Brain microvascular endothelial cell (primary cell): Measurements from ENCODE around the gene BCAN.

ENCODE experiments used
- DNase-seq: peaks from one replicate; pipeline ENCODE4 v3.0.0-alpha.2; 2020
- H3K27ac ChIP-seq: fragments of 250-450 bp; sonication (Bioruptor Pico); 2 replicates; pipeline ENCODE4 v1.5.1; 2020; ENCODE audit warnings: mild to moderate bottlenecking, moderate library complexity
- H3K27me3 ChIP-seq: fragments of 250-450 bp; sonication (Bioruptor Pico); replicated peaks from 2 replicates; pipeline ENCODE4 v1.5.1; 2020; ENCODE audit warnings: mild to moderate bottlenecking
- H3K36me3 ChIP-seq: fragments of 250-450 bp; sonication (Bioruptor Pico); replicated peaks from 2 replicates; pipeline ENCODE4 v1.5.1; 2020; ENCODE audit warnings: mild to moderate bottlenecking
- H3K4me3 ChIP-seq: 2 replicates; pipeline ENCODE4 v1.5.1; 2011; ENCODE audit warnings: low read depth, mild to moderate bottlenecking, control low read depth, low read length, moderate library complexity
- CTCF ChIP-seq: IDR thresholded peaks from 2 replicates; pipeline ENCODE4 v1.5.1; 2011; ENCODE audit warnings: low read depth, mild to moderate bottlenecking, moderate library complexity, low read length, control low read depth, inconsistent platforms; ENCODE audit errors: missing control alignments
- in situ Hi-C: cut with HindIII; loops from 2 replicates; pipeline ENCODE4 v1.10.0; 2017; ENCODE audit warnings: low sequenced_read_pairs, low pct_ligation_motif_present

The BCAN gene

GRCh38 chr1:156706657-156707416, 64.9 kb downstream of the BCAN start:
- Histone ChIP-seq H3K4me3 (peak overlapping the region; percentile 40), H3K36me3 (no peaks in the 10 kb centered on the region), H3K27me3 (no peaks in the 10 kb centered on the region), H3K27ac (no peak overlapping the region)
- in situ Hi-C loops: no loop called here
- DNase-seq: no peak
- TF ChIP-seq CTCF: no peak

GRCh38 chr1:156707417-156708217, 65.7 kb downstream of the BCAN start:
- in situ Hi-C loops: no loop called here
- DNase-seq: no peak
- no peaks in the 10 kb centered on the region for H3K27me3 ChIP-seq
- H3K27ac ChIP-seq: no peak overlapping the region
- no peaks in the 10 kb centered on the region for H3K36me3 ChIP-seq
- no peak for TF ChIP-seq CTCF
- H3K4me3 ChIP-seq: no peak overlapping the region

GRCh38 chr1:156708218-156708661, 66.3 kb downstream of the BCAN start:
- no peak for TF ChIP-seq CTCF
- DNase-seq: no peak
- Histone ChIP-seq H3K4me3 (no peak overlapping the region), H3K27ac (no peak overlapping the region), H3K36me3 (no peaks in the 10 kb centered on the region), H3K27me3 (no peaks in the 10 kb centered on the region)
- in situ Hi-C loops: no loop called here

GRCh38 chr1:156709031-156709430, 67.1 kb downstream of the BCAN start:
- DNase-seq: no peak
- Histone ChIP-seq H3K27me3 (no peaks in the 10 kb centered on the region), H3K4me3 (no peak overlapping the region), H3K36me3 (no peaks in the 10 kb centered on the region), H3K27ac (no peak overlapping the region)
- in situ Hi-C loops: no loop called here
- no peak for TF ChIP-seq CTCF
